Left hindlimb (tissue), 1 donor: Measurements from ENCODE around the gene TNS1.
A peak's percentile ranks its signal among the peaks of the same experiment; 100 is the strongest.

Source experiments
- DNase-seq: peaks from one replicate; pipeline ENCODE4 v3.0.0-alpha.2; 2018

The TNS1 gene

GRCh38 chr2:217998926-217999594 is 3.7 kb downstream of the TNS1 start:
- DNase-seq, result no peak

DNA sequence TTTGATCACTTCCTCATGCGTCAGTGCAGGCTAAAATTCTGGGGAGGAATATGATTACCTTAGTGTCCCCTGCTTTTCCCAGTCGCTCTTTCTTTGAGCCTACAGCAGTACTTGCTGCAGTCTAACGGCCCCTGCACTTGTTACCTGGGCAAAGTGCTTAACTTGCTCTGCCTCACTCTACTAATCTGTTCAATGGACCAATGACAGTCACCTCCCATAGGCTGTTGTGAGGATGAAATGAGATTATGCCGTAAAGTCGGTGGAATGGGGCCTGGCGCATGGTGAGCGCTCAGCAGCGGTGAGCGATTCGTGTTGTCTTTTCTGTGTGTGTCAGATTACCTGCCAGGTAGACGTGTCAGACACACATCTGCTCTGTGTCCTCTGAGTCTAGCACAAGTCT is 5.3 kb downstream of the TNS1 start:
- no peak for DNase-seq

GRCh38 chr2:217996361-217996760 is 6.4 kb downstream of the TNS1 start:
- no peak for DNase-seq

- peak; percentile 75 for DNase-seq
Observed at GRCh38 chr2:217995731-217996231, 7.0 kb downstream of the TNS1 start.

GRCh38 chr2:217994776-217995274 is 8.0 kb downstream of the TNS1 start:
- no peak for DNase-seq

GRCh38 chr2:217993817-217994463 is 8.9 kb downstream of the TNS1 start:
- DNase-seq, result no peak

DNA sequence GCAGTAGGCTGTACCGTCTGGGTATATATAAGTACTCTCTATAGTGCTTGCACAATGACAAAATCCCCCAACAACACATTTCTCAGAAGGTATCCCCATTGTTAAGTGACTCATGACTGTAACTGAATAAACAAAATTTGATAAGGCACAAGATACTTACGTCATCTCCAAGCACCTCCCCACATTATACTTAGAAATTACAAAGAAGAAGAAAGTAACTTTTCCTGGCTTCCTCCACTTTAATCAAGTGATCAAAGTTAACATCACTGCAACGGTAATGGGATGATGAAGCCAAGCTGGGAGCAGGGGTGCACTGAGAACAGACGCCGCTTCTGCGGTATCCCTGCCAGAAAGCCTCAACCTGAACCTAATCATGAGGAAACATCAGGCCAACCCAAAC is 9.7 kb downstream of the TNS1 start:
- DNase-seq, result no peak

DNA sequence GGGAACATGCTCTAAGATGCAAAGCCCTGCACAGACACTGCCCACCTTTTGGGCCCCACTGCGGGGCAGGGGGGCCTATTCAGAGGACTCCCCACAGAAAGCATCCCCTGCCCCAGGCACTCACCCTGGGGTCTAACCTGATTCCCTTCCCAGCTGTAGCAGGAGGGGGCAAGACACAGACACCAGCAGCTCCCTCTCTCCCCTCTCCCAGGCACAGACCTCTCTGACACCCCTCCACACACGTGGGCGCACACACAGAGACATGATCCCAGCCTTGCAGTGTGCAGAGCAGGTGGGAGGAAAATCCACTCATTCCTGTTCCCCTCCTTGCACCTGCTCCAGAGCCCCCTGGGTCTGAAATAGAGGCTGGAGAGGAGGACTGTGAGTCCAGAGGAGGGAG is 10.7 kb downstream of the TNS1 start:
- peak; percentile 19 for DNase-seq

DNA sequence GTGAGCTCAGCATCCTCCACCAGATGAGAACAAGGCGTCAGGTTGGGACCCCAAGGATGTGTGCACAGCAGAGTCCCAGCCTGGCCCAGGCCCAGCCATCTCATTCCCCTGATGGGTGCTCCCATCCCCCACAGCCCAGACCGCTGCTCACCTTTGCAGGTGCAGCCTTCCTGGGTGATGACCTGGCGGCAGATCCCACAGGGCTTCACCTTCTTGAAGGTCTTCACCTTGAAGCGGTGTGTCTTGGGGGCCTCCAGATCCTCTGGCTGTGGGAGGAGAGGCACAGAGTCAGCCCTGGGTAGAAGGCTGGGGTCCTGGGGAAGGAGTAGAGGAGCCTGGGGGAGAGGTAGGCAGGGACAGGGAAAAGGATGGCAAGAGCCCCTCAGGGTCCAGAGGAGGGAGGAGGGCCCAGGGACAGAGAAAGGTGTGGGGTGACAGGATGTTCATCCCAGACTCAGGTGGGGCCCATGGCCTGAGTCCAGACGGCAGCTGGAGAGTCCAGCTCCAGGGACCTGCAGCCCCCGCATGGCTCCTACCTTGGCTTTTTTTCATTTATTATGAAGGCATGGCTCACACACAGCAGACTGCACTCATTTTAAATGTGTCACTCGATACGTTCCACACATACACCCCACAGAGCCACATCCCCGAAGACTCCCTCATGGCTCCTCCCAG is 11.9 kb downstream of the TNS1 start:
- DNase-seq, result peak; percentile 21

- no peak for DNase-seq
Observed at GRCh38 chr2:217990389-217990788, 12.4 kb downstream of the TNS1 start.

DNA sequence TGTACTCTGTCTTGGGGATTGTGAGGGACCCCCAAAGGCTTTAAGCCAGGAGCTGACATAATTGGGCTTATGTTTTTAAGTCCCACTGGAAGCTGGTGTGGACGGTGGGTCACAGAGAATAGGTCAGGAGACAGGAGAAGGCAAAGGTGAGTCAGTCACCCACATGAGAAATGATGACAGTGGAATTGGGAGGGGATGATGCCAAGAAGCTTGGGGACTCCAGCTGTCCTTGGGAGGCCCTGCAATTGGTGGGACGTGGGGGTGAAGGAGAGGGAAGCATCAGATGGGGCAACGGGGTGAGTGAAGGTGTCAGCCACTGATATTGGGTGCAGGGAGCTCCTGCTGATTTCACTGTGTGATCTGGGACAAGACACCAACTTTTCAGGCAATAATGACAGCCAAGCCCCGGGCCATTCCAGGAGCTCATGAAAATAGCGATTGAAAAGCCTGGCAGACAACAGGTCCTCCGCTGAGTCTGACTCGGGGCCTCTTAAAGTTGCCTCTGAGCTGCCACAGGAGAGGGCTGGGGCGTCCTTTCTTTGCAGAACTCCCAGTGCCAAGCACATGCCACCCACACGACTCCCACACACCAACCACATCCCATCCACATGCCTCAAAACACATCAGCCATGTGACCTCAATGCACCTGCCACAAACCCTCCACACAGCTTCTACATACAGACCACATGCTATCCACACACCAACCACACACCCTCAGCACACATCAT is 13.4 kb downstream of the TNS1 start:
- peak; percentile 17 for DNase-seq

- no peak for DNase-seq
Observed at GRCh38 chr2:217988840-217989204, 14.0 kb downstream of the TNS1 start.

DNA sequence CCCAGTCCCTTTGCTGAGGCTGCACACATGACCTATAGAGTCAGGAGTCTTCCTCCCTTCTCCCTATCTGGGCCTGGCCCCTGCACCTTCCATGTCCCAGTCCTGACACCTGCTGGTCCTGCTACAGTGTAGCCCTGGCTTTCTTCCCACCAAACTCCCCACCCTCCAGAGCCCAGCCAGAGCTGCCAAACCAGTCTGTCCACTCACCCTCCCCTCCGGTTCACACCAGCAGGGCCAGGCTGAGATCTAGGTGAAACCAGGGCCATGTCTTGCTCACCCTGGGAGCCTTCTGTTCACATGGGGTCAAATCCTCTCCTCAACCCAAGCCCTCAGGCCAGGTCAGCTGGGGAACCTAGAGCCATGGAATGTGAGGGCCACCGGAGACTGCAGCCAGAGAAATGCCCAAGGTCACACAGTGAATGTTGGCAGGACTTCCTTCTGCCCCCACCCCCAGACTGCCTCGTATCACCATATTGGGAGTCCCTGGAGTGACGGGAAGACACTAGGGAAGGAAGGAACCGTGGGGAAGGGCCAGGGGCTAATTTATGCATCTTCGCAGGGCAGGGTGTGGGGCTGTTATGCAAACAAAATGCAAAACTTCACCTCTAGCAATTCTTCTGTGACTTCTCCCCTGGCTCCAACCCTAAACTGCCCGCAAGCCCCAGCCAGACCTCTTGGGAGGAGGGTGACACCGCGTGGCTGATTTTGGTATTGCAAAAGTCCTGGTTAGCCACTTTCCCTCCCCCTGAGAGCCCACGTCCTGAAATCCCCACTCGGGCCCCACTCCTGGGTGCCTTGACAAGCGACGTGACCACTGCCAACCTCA is 14.6 kb downstream of the TNS1 start:
- DNase-seq, result peak; percentile 68

DNA sequence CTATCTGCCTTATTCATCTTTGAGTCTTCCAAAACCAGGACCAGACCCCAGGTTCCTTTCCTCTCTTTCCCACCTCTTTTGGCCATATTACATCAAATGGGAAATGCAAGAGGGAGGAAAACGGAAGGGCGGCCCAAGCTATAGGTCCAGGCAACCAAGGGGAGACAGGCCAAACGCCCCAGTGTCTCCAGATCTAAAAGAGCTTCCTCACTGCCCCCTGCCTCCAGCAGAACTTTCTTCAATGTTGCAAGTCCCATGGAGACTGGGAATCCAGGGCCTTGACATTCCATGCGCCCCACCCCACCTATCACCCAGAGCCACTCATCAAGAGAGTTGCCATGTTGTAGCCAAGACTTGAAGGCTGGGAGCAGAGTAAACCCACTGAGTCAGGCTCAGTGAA is 15.4 kb downstream of the TNS1 start:
- DNase-seq, result peak; percentile 29

DNA sequence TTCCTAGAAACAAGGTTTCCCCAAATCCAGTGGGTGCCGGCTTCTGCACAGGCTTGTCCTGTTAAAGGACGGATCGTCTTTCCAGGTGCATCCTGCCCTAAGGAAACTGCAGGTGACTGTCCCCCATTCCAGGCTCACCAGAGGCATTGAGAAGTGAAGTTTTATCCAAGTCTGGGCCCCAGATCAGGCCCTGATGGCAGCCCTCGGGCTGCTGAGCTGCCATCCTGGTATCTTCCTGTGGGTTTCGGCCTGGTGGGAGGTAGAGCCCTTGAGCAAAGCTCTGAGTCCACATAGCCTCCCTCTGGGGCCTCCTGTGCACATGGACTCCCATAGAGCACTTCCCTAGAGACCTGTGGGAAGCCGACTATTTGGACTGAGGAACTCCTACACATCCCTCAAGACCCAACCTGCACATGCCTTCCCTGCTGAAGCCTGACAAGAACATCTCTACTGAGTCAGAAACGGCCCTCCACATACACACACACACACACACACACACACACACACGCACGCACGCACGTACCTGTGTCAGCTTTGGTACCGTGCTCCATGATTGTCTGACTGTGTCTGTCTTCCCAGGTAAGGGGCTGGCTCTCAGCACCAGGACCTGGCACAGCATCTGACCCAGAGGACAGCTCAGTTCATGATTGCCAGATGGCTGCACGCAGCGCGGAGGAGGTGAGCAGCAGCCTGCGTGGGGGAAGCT is 16.4 kb downstream of the TNS1 start:
- DNase-seq, result peak; percentile 25

GRCh38 chr2:217983276-217984233 is 19.2 kb downstream of the TNS1 start:
- DNase-seq, result peak; percentile 12

DNA sequence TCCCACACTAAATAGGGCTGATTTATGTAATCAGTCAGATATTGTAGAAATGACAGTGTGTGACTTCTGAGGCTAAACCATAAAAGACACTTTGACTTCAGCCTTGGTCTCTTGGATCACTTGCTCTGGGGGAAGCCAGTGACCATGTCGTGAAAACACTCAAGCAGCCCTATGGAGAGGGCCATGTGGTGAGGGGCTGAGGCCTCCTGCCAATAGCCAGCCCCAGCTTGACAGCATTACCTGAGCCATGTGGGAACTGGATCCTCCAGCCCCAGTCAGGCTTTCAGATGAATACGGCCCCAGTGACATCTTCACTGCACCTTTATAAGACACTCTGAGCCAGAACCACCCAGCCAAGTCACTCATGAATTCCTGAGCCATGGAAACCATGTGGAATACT is 20.8 kb downstream of the TNS1 start:
- DNase-seq, result peak; percentile 17

DNA sequence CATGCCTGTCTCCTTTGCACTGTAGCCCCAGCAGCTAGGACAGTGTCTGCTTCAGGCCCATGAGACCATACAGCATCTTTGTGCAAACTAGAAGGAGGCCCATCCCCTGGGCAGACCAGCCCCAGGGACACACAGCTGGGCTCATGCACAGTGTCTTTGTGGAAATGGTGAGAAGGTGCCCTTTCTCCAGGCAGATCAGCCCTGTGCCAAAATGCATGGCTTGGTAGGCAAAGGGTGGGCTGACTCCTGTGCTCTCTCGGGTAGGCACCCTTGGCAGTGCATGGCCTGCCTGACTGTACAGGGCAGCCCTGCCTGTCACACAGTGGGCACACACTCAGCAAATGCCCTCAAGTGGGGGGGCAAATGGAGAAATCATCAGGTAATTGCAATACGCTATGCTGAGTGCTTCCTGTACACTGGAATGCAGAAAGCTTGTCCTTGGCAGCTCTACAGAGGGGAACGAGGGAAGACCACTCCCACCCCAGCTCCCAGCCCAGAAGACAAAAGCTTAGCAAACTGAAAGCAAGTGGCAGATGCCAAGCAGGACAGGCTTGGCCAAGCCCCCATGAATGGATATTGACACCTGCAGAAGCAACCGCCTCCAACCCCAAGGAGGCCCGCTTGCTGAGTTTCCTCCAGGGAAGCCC is 21.6 kb downstream of the TNS1 start:
- peak; percentile 56 for DNase-seq

DNA sequence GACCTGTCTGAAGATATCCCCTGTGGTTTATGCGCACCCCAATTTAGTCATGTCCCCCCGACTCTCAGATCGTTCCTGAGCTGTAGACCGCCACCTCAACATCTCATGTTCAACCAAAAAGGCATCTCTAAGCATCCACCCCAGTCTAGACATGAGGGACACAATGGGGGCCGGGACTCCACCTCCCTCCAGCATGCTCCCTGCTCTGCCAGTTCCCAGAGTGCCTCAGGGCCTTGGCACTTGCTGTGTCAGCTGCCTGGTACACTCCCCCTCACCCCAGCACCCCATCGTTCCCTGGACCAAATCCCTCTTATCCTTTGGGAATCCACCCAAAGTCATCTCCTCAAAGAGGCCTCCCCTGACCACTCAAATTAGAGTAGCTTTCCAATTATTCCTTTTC is 22.2 kb downstream of the TNS1 start:
- DNase-seq, result peak; percentile 29

GRCh38 chr2:217980036-217980435 is 22.8 kb downstream of the TNS1 start:
- DNase-seq, result peak; percentile 27
